Activated B cell treated with CpG ODN at 0.5 μM for 24 hours (primary cell): ENCODE data around the gene ITPA. TPM values are rescaled to one million over a fixed set of nuclear protein-coding genes. Genes with fewer than 3 reads are reported as not detected.

Experiments used
- ATAC-seq: fragments of 200-7000 bp; cut with Tn5 transposase; one replicate; pipeline ENCODE4 v1.10.0; 2021; ENCODE audit warnings: low read depth, mild to moderate bottlenecking, moderate library complexity
- CTCF ChIA-PET: fragments of 350-600 bp; sonication (Branson Sonifier 250); formaldehyde crosslinking; loops from one replicate; lab custom pipeline; 2021; ENCODE audit warnings: antibody characterized with exemption; lab: Charles Lee
- POLR2A ChIA-PET: fragments of 350-600 bp; sonication (Branson Sonifier 250); formaldehyde crosslinking; loops from one replicate; lab custom pipeline; 2021; ENCODE audit warnings: antibody characterized with exemption; lab: Charles Lee
- DNase-seq: peaks from one replicate; pipeline ENCODE4 v3.0.0; 2022
- H3K27ac Mint-ChIP-seq: one replicate; pipeline ENCODE4 v1.8.0; 2020; ENCODE audit warnings: mixed read lengths
- H3K27me3 Mint-ChIP-seq: one replicate; pipeline ENCODE4 v1.8.0; 2021; ENCODE audit warnings: mixed read lengths
- H3K36me3 Mint-ChIP-seq: one replicate; pipeline ENCODE4 v1.8.0; 2021; ENCODE audit warnings: low read depth, mixed read lengths
- H3K4me1 Mint-ChIP-seq: one replicate; pipeline ENCODE4 v1.8.0; 2021; ENCODE audit warnings: mixed read lengths
- H3K4me3 Mint-ChIP-seq: one replicate; pipeline ENCODE4 v1.8.0; 2020; ENCODE audit warnings: mild to moderate bottlenecking, mixed read lengths
- H3K9me3 Mint-ChIP-seq: one replicate; pipeline ENCODE4 v1.8.0; 2020; ENCODE audit warnings: mixed read lengths
- CTCF ChIP-seq: fragments of 200-600 bp; IDR thresholded peaks from one replicate; pipeline ENCODE4 v1.8.0; 2022; ENCODE audit warnings: antibody characterized with exemption, mild to moderate bottlenecking
- intact Hi-C: fragments of 100-400 bp; cut with micrococcal nuclease; formaldehyde crosslinking; loops from one replicate; pipeline ENCODE4 v1.15.1; 2024
- total RNA-seq: library from RNA; stranded (reverse); gene quantifications from 2 replicates; pipeline ENCODE4 v1.2.3, GENCODE V29; 2022

Gene ITPA
- total RNA-seq, 1 donor from 2014 or later = 84.8 TPM

- CTCF ChIA-PET = no interaction called here
- TF ChIP-seq CTCF = no peak
- Mint-ChIP-seq H3K27ac (no peak overlapping the region), H3K4me1 (peaks cover 9% of the 10 kb centered on the region), H3K4me3 (no peak overlapping the region), H3K36me3 (peaks cover 69% of the 10 kb centered on the region), H3K9me3 (no peaks in the 10 kb centered on the region), H3K27me3 (no peaks in the 10 kb centered on the region)
- POLR2A ChIA-PET = no interaction called here
- intact Hi-C loops = no loop called here
- DNase-seq (no peak), ATAC-seq (no peak)
Observed at GRCh38 chr20:3199206-3199605, 10.1 kb upstream of the ITPA start.

GRCh38 chr20:3199976-3200755, 9.1 kb upstream of the ITPA start:
- ChIA-PET POLR2A (no interaction called here), CTCF (no interaction called here)
- DNase-seq = no peak
- ATAC-seq = no peak
- intact Hi-C loops = loop anchor here (5.0 to 10.0 kb wide), 2 partner anchors 43 to 565 kb away; partner anchors contain the start of genes ADISSP, FASTKD5 and UBOX5
- peaks cover 61% of the 10 kb centered on the region for H3K36me3 Mint-ChIP-seq
- peaks cover 13% of the 10 kb centered on the region for H3K4me1 Mint-ChIP-seq
- no peak overlapping the region for H3K27ac Mint-ChIP-seq
- TF ChIP-seq CTCF = no peak
- H3K4me3 Mint-ChIP-seq = no peak overlapping the region
- no peaks in the 10 kb centered on the region for H3K9me3 Mint-ChIP-seq
- no peaks in the 10 kb centered on the region for H3K27me3 Mint-ChIP-seq

GRCh38 chr20:3202965-3203314, 6.4 kb upstream of the ITPA start:
- Mint-ChIP-seq H3K4me3 (peak overlapping the region; percentile 32), H3K27ac (no peak overlapping the region), H3K4me1 (peaks cover 13% of the 10 kb centered on the region), H3K36me3 (peaks cover 36% of the 10 kb centered on the region), H3K27me3 (no peaks in the 10 kb centered on the region), H3K9me3 (no peaks in the 10 kb centered on the region)
- no peak for DNase-seq
- TF ChIP-seq CTCF = no peak
- no peak for ATAC-seq
- CTCF ChIA-PET = no interaction called here
- POLR2A ChIA-PET = interaction anchor here (0.6 kb wide), 1 partner anchor 58 kb away, joined by 3 read pairs; no protein-coding TSS in a partner anchor
- intact Hi-C loops = loop anchor here (5.0 to 10.0 kb wide), 2 partner anchors 46 to 562 kb away; partner anchors contain the start of genes ADISSP, FASTKD5 and UBOX5

GRCh38 chr20:3203315-3204123, 5.8 kb upstream of the ITPA start:
- H3K9me3 Mint-ChIP-seq = no peaks in the 10 kb centered on the region
- H3K36me3 Mint-ChIP-seq = peaks cover 35% of the 10 kb centered on the region
- no peaks in the 10 kb centered on the region for H3K27me3 Mint-ChIP-seq
- CTCF ChIA-PET = no interaction called here
- peak overlapping the region; percentile 94 for H3K27ac Mint-ChIP-seq
- ATAC-seq (no peak), DNase-seq (no peak)
- intact Hi-C loops = loop anchor here (1.0 to 10.0 kb wide), 5 partner anchors 31 to 561 kb away; partner anchors contain the start of genes ADISSP, FASTKD5, LZTS3 and SLC4A11
- peak overlapping the region; percentile 97 for H3K4me3 Mint-ChIP-seq
- H3K4me1 Mint-ChIP-seq = peaks cover 18% of the 10 kb centered on the region
- no peak for TF ChIP-seq CTCF
- POLR2A ChIA-PET = interaction anchor here (0.6 to 1.6 kb wide), 3 partner anchors 44 to 110 kb away, joined by 3 to 4 read pairs (median 3); partner anchors contain the start of genes FASTKD5 and UBOX5
